Measurements from ENCODE around the gene RPS6KB2.
"Not testable (repeated sequence)": the region's sequence is repeated elsewhere in the genome, so short reads cannot be mapped to it uniquely, and the experiment has no call there.

The RPS6KB2 gene

DNA sequence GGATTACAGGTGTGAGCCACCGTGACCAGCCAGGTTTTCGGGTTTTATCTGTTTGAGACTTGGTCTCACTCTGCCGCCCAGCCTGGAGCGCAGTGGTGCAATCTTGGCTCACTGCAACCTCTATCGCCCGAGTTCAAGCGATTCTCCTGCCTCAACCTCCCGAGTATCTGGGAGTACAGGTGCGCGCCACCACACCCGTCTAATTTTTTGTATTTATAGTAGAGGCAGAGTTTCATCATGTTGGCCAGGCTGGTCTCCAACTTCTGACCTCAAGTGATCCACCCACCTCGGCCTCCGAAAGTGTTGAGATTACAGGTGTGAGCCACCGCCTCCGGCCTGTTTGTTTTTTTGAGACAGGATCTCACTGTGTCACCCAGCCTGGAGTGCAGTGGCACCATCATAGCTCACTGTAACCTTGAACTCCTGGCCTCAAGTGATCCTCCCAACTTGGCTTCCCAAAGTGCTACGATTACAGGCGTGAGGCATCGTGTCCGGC lies 882 bp upstream of the RPS6KB2 start:
- in situ Hi-C loops (cut with HindIII; ENCODE audit: low sequenced_read_pairs) = not testable (repeated sequence)

DNA sequence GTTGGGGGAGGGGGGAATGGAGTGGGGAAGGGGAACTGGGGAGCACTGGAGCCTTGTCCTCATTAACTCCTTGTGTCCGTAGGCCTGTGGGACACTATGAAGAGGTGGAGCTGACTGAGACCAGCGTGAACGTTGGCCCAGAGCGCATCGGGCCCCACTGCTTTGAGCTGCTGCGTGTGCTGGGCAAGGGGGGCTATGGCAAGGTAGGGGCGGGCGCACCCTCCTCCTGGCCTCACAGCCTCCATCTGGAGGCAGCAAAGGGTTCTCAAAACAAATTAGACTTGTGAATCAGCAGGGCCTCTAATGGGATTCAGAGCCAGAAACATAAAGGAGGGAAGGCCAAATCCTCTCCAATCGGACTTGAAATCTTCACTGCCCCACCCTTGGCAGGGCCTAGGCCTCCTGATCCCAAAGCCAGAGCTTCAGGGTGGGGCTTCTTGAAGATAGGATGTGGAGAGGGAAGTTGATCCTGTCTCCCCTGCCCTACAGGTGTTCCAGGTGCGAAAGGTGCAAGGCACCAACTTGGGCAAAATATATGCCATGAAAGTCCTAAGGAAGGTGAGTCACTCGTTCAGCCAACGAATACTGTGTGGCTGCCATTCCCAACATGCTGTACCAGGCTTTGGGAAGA lies 859 bp downstream of the RPS6KB2 start:
- in situ Hi-C loops (cut with HindIII; ENCODE audit: low sequenced_read_pairs) = no loop called here

DNA sequence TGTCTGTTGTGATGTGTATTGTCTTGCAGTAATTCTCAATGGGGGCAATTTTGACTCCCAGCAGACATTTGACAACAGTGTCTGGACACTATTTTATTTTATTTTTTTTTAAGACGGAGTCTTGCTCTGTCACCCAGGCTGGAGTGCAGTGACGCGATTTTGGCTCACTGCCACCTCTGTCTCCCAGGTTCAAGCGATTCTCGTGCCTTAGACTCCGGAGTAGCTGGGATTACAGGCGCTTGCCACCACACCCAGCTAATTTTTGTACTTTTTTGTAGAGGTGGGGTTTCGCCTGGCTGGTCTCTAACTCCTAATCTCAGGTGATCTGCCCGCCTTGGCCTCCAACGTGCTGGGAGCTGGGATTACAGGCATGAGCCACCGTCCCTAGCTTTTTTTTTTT lies 1.4 kb downstream of the RPS6KB2 start:
- in situ Hi-C loops (cut with HindIII; ENCODE audit: low sequenced_read_pairs) = no loop called here

DNA sequence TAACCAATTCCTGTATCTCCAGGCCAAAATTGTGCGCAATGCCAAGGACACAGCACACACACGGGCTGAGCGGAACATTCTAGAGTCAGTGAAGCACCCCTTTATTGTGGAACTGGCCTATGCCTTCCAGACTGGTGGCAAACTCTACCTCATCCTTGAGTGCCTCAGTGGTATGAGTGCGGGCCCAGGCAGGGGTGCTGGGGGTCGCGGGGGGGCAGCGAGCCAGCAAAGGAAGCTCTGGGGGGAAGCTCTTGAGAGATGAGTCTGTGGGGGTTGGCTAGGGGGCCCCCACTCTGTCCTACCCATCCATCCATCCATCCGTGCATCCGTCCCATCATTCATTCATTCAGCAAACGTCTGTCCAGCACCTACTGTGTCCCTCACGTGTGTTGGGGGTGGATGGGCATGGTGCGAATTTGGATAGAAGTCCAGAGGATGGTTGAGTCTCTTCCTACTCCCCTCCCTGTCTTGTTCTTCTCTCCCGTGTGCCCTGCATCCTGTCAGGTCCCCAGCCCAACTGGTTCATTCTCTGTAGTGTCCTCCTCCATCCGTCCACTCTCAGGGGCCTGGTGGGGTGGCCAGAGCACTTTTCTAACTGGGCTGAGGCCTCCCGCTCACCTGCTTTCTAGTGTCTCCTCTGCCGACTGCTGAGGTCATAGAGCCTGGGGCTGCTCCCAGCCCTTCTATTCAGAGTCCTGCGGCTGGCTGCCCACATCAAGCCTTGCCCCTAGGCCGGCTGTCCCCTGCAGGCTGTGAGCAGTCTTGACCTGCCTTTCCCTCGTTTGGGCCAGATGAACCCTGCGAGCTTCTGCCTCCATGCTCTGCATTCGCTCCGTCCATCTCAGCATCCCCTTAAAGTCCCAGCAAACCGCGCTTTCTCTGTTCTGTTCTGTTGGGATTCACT lies 3.3 kb downstream of the RPS6KB2 start:
- in situ Hi-C loops (cut with HindIII; ENCODE audit: low sequenced_read_pairs) = no loop called here

DNA sequence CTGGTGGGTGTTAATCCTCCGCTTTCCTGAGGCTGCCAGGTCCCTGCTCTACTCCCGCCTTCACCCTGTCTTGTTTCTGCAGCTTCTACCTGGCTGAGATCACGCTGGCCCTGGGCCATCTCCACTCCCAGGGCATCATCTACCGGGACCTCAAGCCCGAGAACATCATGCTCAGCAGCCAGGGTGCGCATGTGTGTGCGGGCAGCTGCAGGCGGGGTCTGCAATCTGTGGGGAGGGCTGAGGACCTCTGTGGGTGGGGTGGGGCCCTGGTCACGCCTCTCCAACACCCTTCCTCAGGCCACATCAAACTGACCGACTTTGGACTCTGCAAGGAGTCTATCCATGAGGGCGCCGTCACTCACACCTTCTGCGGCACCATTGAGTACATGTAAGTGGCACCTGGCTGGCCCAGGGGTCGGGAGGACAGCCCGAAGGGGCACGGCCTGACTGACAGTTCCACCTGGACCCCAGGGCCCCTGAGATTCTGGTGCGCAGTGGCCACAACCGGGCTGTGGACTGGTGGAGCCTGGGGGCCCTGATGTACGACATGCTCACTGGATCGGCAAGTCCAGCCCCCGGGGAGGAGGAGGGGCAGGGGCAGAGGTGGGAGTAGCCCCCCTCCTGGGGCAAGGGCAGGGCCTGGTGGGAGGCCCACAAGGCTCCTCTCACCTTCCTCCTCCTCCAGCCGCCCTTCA lies 4.5 kb downstream of the RPS6KB2 start:
- in situ Hi-C loops (cut with HindIII; ENCODE audit: low sequenced_read_pairs) = no loop called here

DNA sequence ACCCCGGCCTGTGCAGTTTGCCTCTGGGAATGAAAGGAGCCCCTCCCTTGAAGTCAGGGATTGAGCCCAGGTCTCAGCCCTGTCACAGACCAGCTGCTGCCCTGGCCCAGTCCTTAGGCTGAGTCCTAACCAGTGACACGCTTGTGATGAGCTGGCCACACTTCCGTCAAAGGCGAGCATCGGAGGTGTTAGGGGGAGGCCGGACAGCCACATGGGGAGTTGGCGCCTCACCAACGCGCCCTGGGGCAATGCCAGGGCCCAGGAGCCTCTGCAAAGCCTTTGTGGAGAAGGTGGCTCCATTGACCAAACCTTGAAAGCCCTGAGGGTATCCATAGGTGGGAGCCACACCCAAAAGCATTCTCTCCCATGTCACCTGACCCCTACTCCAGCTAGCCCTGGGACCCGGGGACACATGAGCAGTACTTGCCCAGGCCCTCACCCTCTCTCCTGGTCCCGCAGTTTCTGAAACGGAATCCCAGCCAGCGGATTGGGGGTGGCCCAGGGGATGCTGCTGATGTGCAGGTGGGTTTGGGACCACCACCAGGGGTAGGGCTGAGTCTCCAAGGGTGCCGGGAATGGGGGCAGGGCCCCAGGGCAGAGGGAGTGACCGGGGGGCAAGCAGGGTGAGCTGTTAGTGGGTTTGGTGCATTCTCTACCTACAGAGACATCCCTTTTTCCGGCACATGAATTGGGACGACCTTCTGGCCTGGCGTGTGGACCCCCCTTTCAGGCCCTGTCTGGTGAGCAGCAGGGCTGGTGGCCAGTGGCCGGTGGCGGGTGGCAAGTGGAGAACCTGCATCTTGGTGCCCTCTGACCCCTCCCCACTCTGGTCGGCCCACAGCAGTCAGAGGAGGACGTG lies 5.5 kb downstream of the RPS6KB2 start:
- in situ Hi-C loops (cut with HindIII; ENCODE audit: low sequenced_read_pairs) = no loop called here

DNA sequence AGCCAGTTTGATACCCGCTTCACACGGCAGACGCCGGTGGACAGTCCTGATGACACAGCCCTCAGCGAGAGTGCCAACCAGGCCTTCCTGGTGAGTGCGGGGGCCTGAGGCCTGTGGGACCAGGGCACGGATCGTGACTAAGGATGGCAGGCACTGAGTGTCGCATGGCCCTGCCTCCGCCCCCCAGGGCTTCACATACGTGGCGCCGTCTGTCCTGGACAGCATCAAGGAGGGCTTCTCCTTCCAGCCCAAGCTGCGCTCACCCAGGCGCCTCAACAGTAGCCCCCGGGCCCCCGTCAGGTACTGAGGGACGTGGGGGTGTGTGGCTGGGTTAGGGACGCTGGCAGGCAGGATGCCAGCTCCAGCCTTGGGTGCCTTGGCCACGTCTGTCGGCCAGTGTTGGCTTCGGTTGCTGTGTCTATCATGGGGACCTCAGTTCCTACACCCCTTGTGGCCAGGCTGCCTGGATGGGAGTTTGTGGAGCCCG lies 6.1 kb downstream of the RPS6KB2 start:
- in situ Hi-C loops (cut with HindIII; ENCODE audit: low sequenced_read_pairs) = no loop called here

DNA sequence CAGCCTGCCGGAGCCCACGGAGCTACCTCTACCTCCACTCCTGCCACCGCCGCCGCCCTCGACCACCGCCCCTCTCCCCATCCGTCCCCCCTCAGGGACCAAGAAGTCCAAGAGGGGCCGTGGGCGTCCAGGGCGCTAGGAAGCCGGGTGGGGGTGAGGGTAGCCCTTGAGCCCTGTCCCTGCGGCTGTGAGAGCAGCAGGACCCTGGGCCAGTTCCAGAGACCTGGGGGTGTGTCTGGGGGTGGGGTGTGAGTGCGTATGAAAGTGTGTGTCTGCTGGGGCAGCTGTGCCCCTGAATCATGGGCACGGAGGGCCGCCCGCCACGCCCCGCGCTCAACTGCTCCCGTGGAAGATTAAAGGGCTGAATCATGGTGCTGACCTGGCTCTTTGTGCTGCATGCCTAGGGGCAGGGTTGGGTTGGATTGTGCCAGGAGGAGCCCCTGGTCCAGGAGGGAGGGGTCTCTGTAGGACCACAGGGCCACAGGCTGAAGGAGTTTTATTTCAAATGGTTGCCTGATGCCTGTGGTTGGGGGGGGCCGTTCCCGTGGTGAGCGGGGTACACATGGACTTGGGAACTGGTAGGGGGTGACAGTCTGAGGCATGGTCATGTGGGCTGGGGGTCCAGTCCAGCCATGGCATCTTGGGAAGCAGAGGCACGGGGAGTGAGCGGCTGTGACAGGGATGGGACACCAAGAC lies 6.9 kb downstream of the RPS6KB2 start:
- in situ Hi-C loops (cut with HindIII; ENCODE audit: low sequenced_read_pairs) = no loop called here

DNA sequence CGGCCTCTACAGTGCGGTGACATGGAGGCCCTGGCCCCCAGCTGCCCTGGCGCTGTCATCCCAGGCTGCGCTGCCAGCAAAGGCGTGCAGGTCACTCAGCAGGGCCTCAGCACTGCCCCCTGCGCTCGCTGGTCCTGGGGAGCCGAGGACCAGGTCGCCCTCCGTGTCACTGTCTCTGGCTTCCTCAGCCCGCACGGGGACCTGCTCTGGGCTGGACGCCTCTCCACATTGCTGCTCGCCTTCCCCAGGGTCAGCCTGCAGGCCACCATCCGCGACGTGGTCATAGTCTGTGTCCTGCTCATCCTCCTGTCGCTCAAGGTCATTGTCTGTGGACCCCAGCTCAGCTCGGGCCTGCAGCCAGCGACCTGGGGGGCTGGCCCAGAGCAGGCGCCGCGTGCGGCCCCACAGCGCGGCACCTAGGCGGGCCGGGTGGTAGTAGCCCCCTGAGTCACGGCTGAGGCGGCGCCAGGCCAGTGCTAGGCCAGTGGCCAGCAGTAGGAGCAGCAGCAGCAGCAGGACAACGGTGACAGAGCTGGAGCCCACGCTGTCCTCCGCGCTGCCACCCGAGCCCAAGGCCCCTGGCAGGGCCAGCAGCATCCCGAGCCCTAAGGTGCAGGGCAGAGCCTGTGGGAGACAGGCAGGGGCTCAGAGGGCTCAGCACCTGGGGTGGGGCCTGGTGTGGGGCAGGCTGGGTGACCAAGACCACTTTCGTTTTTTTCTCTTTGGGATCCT lies 7.6 kb downstream of the RPS6KB2 start:
- in situ Hi-C loops (cut with HindIII; ENCODE audit: low sequenced_read_pairs) = no loop called here

DNA sequence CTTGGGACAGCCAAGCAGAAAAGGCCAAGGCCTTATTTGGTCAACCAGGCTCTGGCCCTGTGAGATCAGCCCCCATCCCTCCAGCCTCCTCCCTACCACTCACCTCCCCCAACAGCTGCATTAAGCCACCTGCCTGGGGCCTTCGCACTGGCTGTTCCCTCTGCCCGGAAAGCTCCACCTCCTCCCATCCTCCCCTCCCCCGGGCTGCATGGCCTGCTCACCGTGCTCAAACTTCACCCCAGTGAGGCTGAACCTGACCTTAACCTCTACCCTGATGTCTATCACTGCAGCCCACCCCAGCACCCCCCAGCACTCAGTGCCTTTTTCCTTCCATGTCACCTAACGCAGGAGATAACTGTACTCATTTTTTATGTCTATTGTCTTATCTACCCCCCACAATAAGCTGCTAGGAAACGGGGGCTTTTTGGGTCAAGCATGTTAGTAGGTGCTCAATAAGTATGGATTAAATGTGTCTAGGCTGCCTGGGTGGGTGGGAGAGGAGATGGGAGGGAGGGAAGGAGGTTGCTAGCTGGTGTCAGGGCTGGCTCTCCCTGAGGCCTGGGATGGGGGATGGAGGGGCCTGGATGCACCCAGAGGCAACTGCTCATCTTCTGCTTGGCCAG lies 8.3 kb downstream of the RPS6KB2 start:
- in situ Hi-C loops (cut with HindIII; ENCODE audit: low sequenced_read_pairs) = no loop called here

DNA sequence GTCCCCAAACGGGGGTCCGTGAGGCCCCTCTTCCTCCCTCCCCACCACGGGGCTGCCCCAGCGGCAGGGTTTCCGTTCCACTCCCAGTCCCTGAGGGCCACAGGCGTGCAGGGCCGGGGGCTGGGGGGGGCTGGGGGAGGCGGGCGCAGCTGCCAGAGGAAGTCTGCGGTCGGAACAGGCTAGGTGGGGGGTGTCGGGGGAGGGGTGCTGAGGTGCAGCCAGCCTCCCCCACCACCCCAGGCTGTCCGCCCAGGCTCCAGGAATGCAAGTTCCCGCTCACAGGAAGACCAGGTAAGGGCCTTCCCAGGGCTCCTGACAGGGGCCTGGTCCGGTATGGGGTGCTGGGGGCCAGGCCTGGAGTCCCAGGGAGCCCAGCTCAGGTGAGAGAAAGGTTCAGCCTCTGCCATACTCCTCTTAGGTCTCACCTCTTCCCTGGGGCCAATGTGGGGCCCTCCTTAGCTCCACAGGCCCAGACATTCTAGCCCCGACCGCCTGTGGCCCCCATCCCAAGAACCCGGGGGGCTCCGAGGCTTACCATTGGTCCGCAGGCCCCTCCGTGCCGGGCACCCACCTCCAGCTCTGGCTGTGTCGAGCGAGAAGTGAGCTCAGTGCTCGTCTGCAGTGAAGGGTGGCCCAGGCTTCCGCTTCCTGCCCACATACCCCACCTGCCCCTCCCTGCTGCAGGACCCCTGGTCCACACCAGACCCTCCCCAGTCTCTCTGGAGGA lies 9.0 kb downstream of the RPS6KB2 start, which contains the start of gene PTPRCAP:
TSS of gene PTPRCAP (minus strand) at position 601 of the 727 bp plus-strand sequence. CDS start at position 538, 63 bp downstream.
- in situ Hi-C loops (cut with HindIII; ENCODE audit: low sequenced_read_pairs) = no loop called here

DNA sequence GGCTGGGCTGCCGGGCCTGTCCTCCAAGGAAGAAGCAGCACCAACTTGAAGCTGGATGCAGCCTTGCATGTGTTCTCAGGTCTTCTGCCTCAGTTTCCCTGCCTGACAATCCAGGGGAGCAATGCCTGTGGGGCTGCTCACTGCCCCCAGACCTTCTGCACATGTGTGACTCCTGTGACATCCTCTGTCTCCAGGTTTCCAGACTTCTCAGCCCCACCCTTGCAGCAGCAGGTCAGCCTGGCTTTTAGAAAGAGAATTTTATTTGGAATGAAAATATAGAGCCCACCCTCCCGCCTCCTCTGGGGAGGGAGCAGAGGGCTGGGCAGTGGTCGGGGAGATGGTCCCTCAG lies 9.5 kb downstream of the RPS6KB2 start:
- in situ Hi-C loops (cut with HindIII; ENCODE audit: low sequenced_read_pairs) = no loop called here

DNA sequence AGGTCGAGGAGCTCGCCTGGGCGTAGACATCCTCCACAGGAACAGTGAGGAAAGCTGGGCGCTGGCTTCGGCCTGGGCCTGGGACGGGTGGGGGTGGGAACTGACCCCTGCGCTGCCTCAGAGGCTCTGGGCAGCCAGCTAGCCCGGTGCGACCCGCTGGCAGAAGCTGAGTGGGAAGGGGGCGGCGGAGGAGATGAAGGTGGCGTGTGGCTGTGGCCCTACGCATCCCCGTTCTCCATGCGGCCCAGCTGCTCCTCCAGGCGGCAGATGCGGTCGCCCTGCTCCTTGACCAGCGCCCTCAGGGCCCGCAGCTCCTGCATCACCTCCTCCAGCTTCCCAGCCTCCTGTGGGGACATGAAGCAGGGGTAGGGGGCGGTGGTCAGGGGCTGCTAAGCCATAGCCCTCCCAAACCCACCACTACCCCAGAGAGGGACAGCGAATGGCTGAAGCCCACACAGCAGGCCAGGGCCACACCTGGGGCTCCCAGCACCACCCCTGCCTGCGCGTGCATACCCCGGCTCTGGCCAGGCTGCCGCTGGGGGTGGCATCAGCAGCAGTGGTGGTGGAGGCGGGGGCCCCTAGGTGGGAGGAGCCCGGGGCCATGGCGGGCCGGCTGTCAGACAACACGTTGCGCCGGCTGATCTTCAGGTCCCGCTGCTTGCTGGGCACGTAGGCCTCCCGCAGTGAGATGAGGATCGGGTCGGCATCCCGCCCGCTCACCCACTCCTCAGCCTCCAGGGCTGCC lies 10.0 kb downstream of the RPS6KB2 start:
- in situ Hi-C loops (cut with HindIII; ENCODE audit: low sequenced_read_pairs) = no loop called here

DNA sequence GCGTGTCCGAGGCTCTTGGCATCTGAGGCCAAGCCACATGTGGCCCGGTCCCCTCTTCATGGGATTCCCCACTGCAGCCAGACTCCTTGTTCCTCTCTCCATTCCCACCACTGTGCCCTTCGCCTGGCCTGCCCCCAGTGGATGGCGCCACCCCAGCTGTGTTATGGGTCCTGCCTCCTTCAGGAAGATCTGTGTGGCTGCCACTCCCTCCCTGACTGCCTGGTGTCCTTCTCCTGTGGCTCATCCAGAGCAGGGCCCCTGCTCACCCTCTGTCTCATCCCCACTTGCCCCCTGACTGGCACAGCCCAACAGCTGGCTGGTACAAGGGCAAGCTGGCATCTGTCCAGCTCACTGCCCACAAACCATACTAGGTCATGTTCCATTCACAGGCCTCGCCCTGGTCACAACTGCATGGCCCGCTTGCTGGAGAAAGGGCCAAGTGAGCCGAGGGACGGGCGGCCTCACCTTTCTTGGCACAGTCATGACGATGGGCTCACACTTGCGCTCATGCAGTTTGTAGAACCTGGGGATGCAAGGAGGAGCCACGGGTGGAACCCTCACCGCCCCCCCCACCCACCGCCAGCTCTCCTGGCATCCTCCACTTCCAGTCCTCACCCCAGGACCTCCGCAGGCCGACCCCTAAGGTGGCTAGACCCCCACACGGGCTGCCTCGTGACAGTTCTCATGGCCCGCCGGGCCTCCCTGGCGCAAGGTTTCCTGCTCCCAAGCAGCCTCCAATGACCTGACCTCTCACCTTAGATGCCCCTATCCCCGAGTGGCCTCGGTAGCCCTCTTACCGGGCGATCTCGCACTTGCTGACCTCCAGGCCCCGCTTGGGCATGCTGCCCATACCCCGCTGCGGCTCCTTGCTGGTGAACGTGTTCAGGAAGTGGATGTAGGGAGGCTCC lies 11.3 kb downstream of the RPS6KB2 start:
- in situ Hi-C loops (cut with HindIII; ENCODE audit: low sequenced_read_pairs) = no loop called here

DNA sequence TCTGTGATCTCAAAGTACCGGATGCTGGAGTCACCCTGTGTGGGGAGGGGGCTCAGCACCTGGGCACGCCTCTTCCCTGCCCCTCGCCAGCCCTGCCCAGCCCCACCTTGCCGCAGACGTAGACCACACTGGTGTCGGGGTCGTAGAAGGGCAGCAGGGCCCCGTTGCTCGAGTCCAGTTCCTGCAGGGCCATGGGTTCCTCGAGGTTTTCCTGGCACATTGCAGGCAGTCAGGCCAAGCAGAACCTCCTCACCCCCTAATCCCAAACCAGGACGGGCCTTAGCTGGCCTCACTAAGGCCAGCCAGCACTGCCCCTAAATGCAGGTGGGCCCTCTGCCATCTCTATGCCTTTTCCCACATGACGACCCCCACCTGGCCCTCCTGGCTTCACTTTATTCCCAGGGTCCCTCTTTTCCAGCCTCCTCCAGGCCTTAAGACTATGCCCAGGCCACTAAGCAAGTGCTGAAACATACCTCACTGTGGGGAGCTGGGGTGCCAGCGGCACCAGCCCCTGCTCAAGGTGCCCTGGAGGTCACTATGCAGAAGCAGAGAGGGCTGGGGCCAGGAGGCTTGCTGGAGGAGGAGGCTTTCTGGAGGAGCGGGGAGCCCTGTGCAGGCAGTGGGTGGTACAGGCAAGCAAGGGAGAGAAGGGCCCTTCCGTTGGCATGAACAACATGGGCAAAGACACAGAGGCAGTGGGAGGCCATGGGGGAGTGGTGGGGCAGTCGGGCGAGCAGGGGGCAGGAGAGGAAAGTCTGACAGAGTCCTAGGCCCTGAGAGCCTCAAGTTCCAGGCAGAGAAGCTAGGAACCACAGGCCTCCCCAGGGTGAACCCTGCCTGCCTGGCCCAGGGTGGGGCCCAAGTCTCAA lies 12.2 kb downstream of the RPS6KB2 start:
- in situ Hi-C loops (cut with HindIII; ENCODE audit: low sequenced_read_pairs) = no loop called here
